HL-60 (cell line): ENCODE data around the gene DDX28.

Source experiments
- DNase-seq, 2 experiments: peaks; one replicate each; pipeline ENCODE4 v3.0.0-alpha.2; 2010 to 2020; ENCODE audit warnings: low read depth in 1 of 2, low spot score in 1 of 2
- H3K27ac ChIP-seq: fragments of 250-450 bp; sonication (Bioruptor Pico); replicated peaks from 2 replicates; pipeline ENCODE4 v1.5.1; 2020; ENCODE audit warnings: mild to moderate bottlenecking, moderate library complexity
- H3K27me3 ChIP-seq: fragments of 250-450 bp; sonication (Bioruptor Pico); 2 replicates; pipeline ENCODE4 v1.5.1; 2021; ENCODE audit warnings: mild to moderate bottlenecking, moderate library complexity; ENCODE audit not compliant: insufficient read depth, poor library complexity, severe bottlenecking
- H3K4me3 ChIP-seq: replicated peaks from 2 replicates; pipeline ENCODE4 v1.5.1; 2011; ENCODE audit warnings: mild to moderate bottlenecking, control low read depth, low read length; ENCODE audit not compliant: insufficient read depth
- GABPA ChIP-seq: IDR thresholded peaks from 2 replicates; pipeline ENCODE4 v1.6.1; 2012; ENCODE audit warnings: low read depth
- POLR2AphosphoS5 ChIP-seq: IDR thresholded peaks from 2 replicates; pipeline ENCODE4 v1.6.1; 2012; ENCODE audit warnings: low read depth
- SPI1 ChIP-seq: IDR thresholded peaks from 2 replicates; pipeline ENCODE4 v1.6.1; 2012; ENCODE audit warnings: low read depth, mild to moderate bottlenecking, borderline replicate concordance
- TF ChIP-seq, protein P1 (sequence below): IDR thresholded peaks from one replicate; pipeline ENCODE4 v1.5.1; 2011; ENCODE audit warnings: low read length, control low read depth, inconsistent platforms; ENCODE audit not compliant: insufficient read depth
- TF ChIP-seq, protein P2 (sequence below): IDR thresholded peaks from 2 replicates; pipeline ENCODE4 v1.6.1; 2012; ENCODE audit warnings: low read depth; ENCODE audit not compliant: insufficient replicate concordance

The DDX28 gene

DNA sequence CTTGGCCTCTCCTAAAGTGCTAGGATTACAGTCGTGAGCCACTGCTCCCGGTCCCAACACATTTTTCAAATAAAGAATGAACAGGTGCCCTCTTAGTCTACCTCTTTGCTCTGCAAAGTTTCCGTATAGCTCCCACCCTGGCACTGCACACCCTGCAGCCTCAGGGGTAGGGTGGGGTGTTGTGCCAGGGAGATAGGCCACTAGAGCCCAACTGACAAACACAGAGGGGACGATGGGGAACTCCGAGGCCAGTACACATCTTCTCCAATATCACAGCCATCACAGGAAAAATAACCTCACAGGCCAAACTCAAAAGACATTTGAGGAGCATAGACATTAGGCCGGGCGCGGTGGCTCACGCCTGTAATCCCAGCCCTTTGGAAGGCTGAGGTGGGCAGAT, 51.9 kb downstream of the DDX28 start:
- H3K27ac ChIP-seq = no peak overlapping the region
- no peak overlapping the region for H3K4me3 ChIP-seq
- no peaks in the 10 kb centered on the region for H3K27me3 ChIP-seq
- TF ChIP-seq POLR2AphosphoS5 = no peak
- TF ChIP-seq, protein P1, sequence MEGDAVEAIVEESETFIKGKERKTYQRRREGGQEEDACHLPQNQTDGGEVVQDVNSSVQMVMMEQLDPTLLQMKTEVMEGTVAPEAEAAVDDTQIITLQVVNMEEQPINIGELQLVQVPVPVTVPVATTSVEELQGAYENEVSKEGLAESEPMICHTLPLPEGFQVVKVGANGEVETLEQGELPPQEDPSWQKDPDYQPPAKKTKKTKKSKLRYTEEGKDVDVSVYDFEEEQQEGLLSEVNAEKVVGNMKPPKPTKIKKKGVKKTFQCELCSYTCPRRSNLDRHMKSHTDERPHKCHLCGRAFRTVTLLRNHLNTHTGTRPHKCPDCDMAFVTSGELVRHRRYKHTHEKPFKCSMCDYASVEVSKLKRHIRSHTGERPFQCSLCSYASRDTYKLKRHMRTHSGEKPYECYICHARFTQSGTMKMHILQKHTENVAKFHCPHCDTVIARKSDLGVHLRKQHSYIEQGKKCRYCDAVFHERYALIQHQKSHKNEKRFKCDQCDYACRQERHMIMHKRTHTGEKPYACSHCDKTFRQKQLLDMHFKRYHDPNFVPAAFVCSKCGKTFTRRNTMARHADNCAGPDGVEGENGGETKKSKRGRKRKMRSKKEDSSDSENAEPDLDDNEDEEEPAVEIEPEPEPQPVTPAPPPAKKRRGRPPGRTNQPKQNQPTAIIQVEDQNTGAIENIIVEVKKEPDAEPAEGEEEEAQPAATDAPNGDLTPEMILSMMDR = no peak
- TF ChIP-seq, protein P2, sequence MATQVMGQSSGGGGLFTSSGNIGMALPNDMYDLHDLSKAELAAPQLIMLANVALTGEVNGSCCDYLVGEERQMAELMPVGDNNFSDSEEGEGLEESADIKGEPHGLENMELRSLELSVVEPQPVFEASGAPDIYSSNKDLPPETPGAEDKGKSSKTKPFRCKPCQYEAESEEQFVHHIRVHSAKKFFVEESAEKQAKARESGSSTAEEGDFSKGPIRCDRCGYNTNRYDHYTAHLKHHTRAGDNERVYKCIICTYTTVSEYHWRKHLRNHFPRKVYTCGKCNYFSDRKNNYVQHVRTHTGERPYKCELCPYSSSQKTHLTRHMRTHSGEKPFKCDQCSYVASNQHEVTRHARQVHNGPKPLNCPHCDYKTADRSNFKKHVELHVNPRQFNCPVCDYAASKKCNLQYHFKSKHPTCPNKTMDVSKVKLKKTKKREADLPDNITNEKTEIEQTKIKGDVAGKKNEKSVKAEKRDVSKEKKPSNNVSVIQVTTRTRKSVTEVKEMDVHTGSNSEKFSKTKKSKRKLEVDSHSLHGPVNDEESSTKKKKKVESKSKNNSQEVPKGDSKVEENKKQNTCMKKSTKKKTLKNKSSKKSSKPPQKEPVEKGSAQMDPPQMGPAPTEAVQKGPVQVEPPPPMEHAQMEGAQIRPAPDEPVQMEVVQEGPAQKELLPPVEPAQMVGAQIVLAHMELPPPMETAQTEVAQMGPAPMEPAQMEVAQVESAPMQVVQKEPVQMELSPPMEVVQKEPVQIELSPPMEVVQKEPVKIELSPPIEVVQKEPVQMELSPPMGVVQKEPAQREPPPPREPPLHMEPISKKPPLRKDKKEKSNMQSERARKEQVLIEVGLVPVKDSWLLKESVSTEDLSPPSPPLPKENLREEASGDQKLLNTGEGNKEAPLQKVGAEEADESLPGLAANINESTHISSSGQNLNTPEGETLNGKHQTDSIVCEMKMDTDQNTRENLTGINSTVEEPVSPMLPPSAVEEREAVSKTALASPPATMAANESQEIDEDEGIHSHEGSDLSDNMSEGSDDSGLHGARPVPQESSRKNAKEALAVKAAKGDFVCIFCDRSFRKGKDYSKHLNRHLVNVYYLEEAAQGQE = no peak
- no peak for TF ChIP-seq SPI1
- TF ChIP-seq GABPA = no peak
- DNase-seq = no peak
